ENCODE data around the gene KLHL1.

The KLHL1 gene

GRCh38 chr13:69737129-69737935, 370.9 kb downstream of the KLHL1 start:
- TF ChIP-seq NFIC (IDR thresholded peaks at IDR 0.05), result no peak
- TF ChIP-seq CEBPB (IDR thresholded peaks at IDR 0.05), result no peak
- no peak for TF ChIP-seq TEAD4 (IDR thresholded peaks at IDR 0.05)
- no peak for TF ChIP-seq EGR1 (IDR thresholded peaks at IDR 0.05)
- TF ChIP-seq TAF1 (IDR thresholded peaks at IDR 0.05; ENCODE audit: low read depth), result no peak
- no peak for TF ChIP-seq USF1 (IDR thresholded peaks at IDR 0.05)
- TF ChIP-seq ZBTB7A (IDR thresholded peaks at IDR 0.05; ENCODE audit: low read depth), result no peak
- TF ChIP-seq EP300 (IDR thresholded peaks at IDR 0.05; ENCODE audit: borderline replicate concordance), result no peak
- TF ChIP-seq CREB1 (IDR thresholded peaks at IDR 0.05; ENCODE audit: low read depth), result no peak
- no peak for TF ChIP-seq FOXM1 (IDR thresholded peaks at IDR 0.05; ENCODE audit: borderline replicate concordance, low read depth)
- TF ChIP-seq MAX (IDR thresholded peaks at IDR 0.05), result no peak
- TF ChIP-seq RAD21 (IDR thresholded peaks at IDR 0.05; ENCODE audit: low read depth), result no peak
- no peak for TF ChIP-seq REST (IDR thresholded peaks at IDR 0.05; ENCODE audit: low read depth)
- no peak for TF ChIP-seq YY1 (IDR thresholded peaks at IDR 0.05; ENCODE audit: low read depth)
- TF ChIP-seq TCF12 (IDR thresholded peaks at IDR 0.05; ENCODE audit: low read depth), result no peak

- TF ChIP-seq FOXM1 (IDR thresholded peaks at IDR 0.05; ENCODE audit: borderline replicate concordance, low read depth) (no peak), TCF12 (IDR thresholded peaks at IDR 0.05; ENCODE audit: low read depth) (no peak), RAD21 (IDR thresholded peaks at IDR 0.05; ENCODE audit: low read depth) (no peak), TEAD4 (IDR thresholded peaks at IDR 0.05) (no peak), REST (IDR thresholded peaks at IDR 0.05; ENCODE audit: low read depth) (no peak), USF1 (IDR thresholded peaks at IDR 0.05) (no peak), TAF1 (IDR thresholded peaks at IDR 0.05; ENCODE audit: low read depth) (no peak)
Measured at GRCh38 chr13:69721631-69722030, 386.6 kb downstream of the KLHL1 start.

- TF ChIP-seq ZBTB7A (IDR thresholded peaks at IDR 0.05; ENCODE audit: low read depth), result no peak
Measured at GRCh38 chr13:69720278-69720983, 387.8 kb downstream of the KLHL1 start.

GRCh38 chr13:69706807-69707206, 401.4 kb downstream of the KLHL1 start:
- TF ChIP-seq NFIC (IDR thresholded peaks at IDR 0.05) (no peak), TEAD4 (IDR thresholded peaks at IDR 0.05) (no peak), FOXM1 (IDR thresholded peaks at IDR 0.05; ENCODE audit: borderline replicate concordance, low read depth) (no peak), CREB1 (IDR thresholded peaks at IDR 0.05; ENCODE audit: low read depth) (no peak), EGR1 (IDR thresholded peaks at IDR 0.05) (no peak), TAF1 (IDR thresholded peaks at IDR 0.05; ENCODE audit: low read depth) (no peak), ZBTB7A (IDR thresholded peaks at IDR 0.05; ENCODE audit: low read depth) (no peak), USF1 (IDR thresholded peaks at IDR 0.05) (no peak), MAX (IDR thresholded peaks at IDR 0.05) (no peak), TCF12 (IDR thresholded peaks at IDR 0.05; ENCODE audit: low read depth) (no peak), EP300 (IDR thresholded peaks at IDR 0.05; ENCODE audit: borderline replicate concordance) (no peak), YY1 (IDR thresholded peaks at IDR 0.05; ENCODE audit: low read depth) (no peak), RAD21 (IDR thresholded peaks at IDR 0.05; ENCODE audit: low read depth) (no peak), REST (IDR thresholded peaks at IDR 0.05; ENCODE audit: low read depth) (no peak), CEBPB (IDR thresholded peaks at IDR 0.05) (no peak)

Data from Ishikawa (cell line).